A673 (cell line): ENCODE data around the gene LMF1.
"Not testable (repeated sequence)": the region's sequence is repeated elsewhere in the genome, so short reads cannot be mapped to it uniquely, and the experiment has no call there.

Experiments used
- CTCF ChIP-seq: fragments of 300-800, 200-600 bp; sonication (generic); conservative IDR thresholded peaks from 2 replicates; pipeline ENCODE4 v1.5.1; 2017; ENCODE audit warnings: low read depth, mild to moderate bottlenecking, antibody characterized with exemption, low read length, moderate library complexity, mixed read lengths
- EZH2 ChIP-seq: fragments of 200-600 bp; sonication (generic); IDR thresholded peaks from 2 replicates; pipeline ENCODE4 v1.6.1; 2017; ENCODE audit warnings: borderline replicate concordance, low read depth, mild to moderate bottlenecking, mixed read lengths, antibody characterized with exemption, low read length; ENCODE audit not compliant: poor library complexity, severe bottlenecking

GRCh38 chr16:858441-858840 is 112.3 kb downstream of the LMF1 start:
- TF ChIP-seq CTCF, EZH2: not testable (repeated sequence)
